NCI-H1930 (cell line): ENCODE results near the gene GPATCH11.

Experiments
- DNase-seq, 2 experiments: peaks; one replicate each; lab custom pipeline; 2025; lab: John Stamatoyannopoulos, UW

Gene GPATCH11

GRCh38 chr2:37105150-37105549 is 20.8 kb downstream of the GPATCH11 start:
- no peak for DNase-seq

- no peak for DNase-seq
Measured at GRCh38 chr2:37109523-37109922, 25.2 kb downstream of the GPATCH11 start.

GRCh38 chr2:37110306-37111212 is 26.2 kb downstream of the GPATCH11 start:
- no peak for DNase-seq

- no peak for DNase-seq
Measured at GRCh38 chr2:37111958-37112357, 27.6 kb downstream of the GPATCH11 start.

GRCh38 chr2:37117566-37117965 is 33.2 kb downstream of the GPATCH11 start:
- DNase-seq: no peak

GRCh38 chr2:37119157-37119556 is 34.8 kb downstream of the GPATCH11 start:
- no peak for DNase-seq

- DNase-seq: no peak
Measured at GRCh38 chr2:37125416-37125815, 41.1 kb downstream of the GPATCH11 start.

- no peak for DNase-seq
Measured at GRCh38 chr2:37132914-37133313, 48.6 kb downstream of the GPATCH11 start.

GRCh38 chr2:37142546-37142945 is 58.2 kb downstream of the GPATCH11 start:
- DNase-seq: no peak

GRCh38 chr2:37143974-37144373 is 59.7 kb downstream of the GPATCH11 start:
- DNase-seq: no peak

- no peak for DNase-seq
Measured at GRCh38 chr2:37146062-37146461, 61.7 kb downstream of the GPATCH11 start.

- no peak for DNase-seq
Measured at GRCh38 chr2:37148325-37148724, 64.0 kb downstream of the GPATCH11 start.
